ENCODE results near the gene BTG2.
A peak's percentile ranks its signal among the peaks of the same experiment; 100 is the strongest.

BTG2 gene

GRCh38 chr1:203276916-203277545 is 28.3 kb upstream of the BTG2 start:
- DNase-seq (ENCODE audit: low spot score) = peak; percentile 42

DNA sequence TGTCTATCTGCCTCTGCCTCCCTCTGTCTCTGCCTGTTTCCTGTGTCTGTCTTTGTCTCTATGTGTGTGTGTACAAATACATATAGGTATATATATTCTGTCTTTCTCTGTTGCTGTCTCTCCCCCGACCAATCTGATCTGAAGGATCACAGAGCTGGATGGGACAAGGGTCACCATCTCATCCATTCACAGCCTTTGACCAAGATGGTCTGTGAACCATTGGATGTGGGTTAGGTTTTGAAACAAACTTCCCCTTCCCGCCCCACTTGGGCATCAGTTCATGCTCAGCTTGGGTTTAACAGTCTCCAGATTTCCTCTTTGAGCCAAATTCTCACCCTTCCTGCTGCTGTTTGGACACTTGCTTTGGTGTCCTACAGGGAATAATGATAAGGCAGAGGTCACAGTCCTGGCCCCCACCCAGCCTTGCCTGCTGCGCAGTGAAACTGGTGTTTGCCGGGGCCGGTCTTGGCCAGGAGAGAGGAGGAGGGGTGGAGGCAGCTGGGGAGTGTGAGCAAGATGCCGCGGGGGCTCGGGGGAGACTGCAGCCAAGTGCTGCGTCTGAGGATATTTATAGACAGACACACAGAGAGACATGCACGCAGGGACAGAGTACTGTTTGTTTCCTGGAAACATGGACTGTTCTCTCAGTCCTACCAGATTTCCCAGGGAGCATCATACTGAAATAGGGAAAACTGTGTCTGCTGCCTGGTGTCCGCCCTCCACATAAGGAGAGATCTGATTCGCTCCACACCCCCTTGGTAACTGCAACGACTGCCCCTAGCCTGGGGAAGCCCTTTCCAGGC is 27.0 kb upstream of the BTG2 start:
- DNase-seq (ENCODE audit: low spot score) = peak; percentile 58

DNA sequence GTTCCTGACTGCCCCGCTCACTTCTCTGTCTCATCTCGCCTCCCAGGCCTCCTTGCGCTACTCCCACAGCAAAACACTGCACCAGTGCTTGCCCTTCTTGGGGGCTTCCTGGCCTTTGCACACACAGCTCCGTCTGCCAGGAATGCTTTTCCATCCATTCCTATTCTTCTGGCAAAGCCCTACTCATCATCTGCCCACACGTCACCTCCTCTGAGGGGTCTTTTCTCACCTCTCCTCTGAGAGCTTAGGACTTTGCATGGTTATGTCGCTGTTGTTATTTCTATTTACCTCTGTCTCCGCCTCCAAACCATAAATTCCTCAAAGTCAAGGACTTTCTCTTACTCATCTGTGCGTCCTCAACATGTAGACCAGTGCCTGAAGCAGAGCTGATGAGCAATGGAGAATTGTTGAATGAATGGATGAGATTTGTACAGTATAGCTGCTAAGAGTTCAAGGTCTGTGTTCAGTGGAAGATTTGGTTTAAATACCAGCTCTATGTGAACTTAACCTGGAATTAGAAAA is 26.4 kb upstream of the BTG2 start:
- no peak for DNase-seq (ENCODE audit: low spot score)

DNA sequence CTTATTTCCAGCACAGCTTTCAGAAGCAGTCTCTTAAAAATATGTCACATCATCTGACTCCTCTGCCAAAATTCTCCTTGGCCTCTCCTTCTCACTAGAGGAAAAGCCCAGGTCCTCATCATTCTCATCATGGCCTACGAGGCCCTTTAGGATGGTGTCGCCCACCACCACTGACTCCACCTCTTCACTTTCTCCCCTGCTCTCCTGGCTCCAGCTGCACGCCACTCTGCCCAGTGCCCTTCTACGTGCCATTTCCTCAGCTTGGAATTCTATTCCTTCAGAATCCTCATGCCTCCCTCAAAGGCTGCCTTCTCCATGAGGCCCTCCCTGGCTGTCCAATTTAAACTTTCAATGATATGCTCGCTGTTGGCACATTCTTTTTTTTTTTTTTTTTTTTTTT is 25.3 kb upstream of the BTG2 start:
- DNase-seq (ENCODE audit: low spot score) = no peak

DNA sequence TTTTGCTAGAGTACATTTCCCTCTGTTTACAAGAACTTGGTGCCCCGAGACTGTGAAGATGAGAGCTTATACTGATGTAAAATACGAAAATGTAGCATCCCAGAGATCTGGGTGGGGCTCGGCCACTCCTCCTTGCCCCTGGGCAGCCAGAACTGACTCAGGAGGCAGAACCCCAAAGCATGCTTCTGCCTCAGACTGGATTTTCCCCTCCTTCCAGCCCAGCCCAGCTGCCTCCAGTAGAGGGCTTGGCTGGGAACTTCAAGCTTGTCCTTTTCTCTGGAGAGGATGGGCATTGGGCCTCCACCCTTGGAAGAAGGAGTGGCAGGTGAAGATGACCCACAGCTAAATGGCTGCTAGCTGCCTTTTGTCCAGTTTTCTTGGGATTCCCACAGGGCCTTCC is 24.3 kb upstream of the BTG2 start:
- DNase-seq (ENCODE audit: low spot score) = no peak

GRCh38 chr1:203281851-203282661 is 23.3 kb upstream of the BTG2 start:
- DNase-seq (ENCODE audit: low spot score) = no peak

- no peak for DNase-seq (ENCODE audit: low spot score)
These were observed 22.4 kb upstream of the BTG2 start for GRCh38 chr1:203282720-203283542.

- DNase-seq (ENCODE audit: low spot score) = no peak
These were observed 21.7 kb upstream of the BTG2 start for GRCh38 chr1:203283597-203283996.

DNA sequence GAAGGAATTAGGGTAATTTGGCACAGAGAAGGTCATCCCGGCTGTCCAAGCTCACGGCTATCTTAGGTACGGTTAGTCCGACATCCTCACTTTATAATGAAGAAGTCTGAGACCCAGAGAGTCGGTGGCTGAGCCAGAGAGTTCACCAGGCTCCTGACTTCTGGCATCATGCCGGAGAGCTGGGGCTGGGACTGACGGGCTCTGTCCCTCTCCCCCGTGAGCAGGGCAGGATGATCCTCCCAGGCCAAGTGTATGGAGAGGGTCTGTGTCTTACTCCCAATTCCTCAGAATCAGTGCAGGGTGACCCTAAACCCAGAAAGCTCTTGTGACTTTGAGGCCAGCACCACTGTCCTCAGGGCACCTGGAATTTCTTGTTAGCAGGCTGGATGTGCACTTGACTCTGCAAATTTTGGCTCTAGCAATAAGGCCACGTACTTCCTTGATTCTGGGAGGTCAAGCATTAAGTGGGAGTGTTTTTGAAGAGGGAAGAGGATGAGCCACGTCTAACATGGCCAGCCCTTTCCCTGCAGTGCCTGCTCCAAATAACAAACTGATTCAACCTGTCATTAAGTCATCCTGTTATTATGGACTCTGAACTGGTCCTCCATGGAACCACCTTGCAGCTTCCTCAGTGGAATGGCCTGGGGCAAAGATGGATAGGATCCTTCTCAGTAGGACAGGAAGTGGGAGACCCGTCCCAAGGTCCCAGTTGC is 20.8 kb upstream of the BTG2 start:
- no peak for DNase-seq (ENCODE audit: low spot score)

DNA sequence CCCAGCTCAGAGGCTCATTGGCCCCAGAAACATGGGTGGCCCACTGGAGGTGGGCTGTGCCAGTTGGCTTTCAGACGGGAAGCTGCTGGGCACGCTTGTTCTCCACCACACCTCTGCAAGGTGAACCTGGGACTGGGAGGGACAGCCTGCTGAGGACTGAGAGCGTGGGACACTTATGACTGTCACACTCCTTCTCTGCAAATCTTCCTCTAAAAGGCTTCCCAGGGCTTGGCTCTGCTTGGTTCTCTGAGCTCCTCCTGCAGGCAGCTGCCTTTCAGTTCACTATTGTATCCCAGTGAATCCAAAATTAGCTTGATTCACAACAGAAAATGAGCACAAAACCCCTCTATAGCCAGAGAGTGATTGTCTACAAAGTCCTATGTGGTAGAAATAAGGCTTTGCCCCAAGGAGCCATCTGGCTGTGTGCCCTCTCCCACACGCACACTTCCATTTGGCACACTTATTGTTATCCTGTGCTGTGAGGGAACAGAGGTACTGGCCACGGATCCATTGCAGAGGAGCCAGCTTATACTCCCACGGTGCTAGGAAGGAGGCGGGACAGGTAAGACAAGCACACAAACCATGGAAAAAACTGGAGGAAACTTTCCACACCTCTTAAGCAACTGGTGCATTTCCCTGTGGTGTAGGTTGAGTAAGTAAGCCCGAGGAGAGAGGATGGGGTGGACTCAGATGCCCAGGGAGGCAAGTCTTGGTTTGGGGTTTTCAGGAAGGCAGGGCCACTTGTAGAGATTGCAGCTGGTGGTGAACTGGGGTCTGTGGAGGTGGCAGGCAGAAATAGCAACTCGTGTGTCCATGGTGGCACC is 18.9 kb upstream of the BTG2 start:
- DNase-seq (ENCODE audit: low spot score) = no peak

DNA sequence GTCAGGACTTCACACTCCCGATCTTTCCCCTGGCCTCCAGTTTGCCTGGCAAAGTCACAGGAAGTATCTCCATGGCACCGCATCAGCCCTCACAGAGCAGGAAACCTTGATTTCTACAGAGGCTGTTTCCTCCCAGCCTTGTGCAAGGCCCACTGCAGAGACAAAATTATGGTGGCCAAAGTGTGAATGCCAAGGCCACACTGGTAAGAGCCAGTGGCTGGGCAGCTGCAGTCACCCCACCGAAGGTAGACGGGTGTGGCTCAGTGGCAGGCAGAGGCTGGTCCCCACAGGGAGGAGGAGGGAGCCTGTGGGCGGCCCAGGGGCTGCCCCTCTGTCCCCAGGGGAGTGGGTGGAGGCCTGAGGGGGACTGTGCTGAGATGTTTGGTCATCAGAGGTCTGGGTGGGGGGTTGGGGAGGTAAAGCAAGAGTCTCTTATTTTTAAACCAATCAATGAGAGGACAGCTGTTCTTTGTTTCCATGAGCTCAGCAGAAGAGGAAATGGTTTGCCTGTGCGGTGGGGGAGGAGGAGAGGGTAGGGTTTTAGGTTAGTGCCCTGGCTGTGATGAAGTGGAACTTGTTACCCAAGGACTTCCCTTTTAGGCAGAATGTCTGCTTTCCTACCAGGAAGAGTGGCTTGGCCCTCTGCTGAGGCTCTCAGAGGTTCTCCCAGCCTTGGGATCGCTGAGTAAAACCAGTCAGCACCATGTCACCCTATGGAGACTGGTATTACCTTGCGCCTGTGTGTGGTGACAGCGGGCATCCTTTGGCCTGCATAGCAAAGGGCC is 18.0 kb upstream of the BTG2 start:
- no peak for DNase-seq (ENCODE audit: low spot score)

DNA sequence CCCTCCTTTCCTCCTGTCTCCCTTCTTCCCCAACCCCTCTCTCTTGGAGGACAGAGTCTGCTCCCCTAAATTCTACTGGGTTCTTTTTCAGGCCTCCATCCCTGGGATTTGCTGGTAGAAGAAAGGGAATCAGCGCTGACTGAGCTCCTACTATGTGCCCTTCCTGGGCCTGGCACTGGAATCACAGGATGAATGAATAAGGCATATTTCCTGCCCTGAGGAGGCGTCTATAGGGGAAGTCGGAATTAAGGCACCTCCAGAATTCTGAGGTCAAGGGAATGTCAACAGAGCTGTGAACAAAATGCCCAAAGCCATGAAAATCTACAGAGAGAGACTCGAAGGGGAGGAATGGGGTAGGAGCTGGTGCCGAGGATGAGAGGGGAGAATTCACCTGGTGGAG is 17.4 kb upstream of the BTG2 start:
- DNase-seq (ENCODE audit: low spot score) = no peak

GRCh38 chr1:203288400-203288799 is 16.9 kb upstream of the BTG2 start:
- no peak for DNase-seq (ENCODE audit: low spot score)

- no peak for DNase-seq (ENCODE audit: low spot score)
These were observed 15.9 kb upstream of the BTG2 start for GRCh38 chr1:203289281-203289981.

GRCh38 chr1:203289982-203290260 is 15.4 kb upstream of the BTG2 start:
- no peak for DNase-seq (ENCODE audit: low spot score)

DNA sequence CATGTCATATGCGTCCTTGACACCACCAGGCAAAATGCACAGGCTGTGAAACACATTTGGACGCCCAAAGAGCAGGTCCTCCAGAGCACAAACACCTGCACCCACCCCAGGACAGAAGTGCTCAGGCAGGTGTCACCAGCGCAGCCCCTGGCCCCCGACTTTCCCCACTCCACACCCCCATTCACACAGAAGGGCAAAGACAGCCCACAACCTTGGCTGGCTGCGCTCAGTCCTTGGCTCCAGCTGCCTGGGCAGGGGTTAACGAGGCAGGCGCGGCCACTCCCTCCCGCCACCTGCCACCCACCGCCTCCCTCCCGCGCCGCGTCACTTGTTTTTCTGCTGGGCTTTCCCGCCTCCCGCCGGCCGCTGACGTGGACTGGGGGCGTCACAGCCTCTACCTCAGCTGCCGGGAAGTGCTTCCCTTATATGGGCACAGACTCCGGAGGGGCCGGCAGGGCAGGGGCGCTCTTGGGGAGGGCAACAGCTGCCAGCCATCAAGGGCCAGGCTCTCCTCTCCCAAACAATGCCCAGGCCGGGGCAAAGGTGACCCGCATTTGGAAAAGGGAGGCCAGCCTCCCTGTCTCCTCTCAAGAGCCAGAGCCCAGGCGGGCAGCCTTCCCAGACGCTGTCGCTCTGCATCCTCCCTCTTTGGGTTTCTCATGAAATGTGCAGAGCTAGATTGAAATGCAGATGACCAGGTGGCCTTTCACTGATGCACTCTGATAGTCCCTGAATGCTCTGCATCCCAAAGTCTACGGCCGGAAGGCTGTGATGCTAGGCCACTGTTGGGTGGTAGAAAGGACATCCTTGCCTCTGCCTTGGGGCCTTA is 14.8 kb upstream of the BTG2 start:
- peak; percentile 95 for DNase-seq (ENCODE audit: low spot score)

DNA sequence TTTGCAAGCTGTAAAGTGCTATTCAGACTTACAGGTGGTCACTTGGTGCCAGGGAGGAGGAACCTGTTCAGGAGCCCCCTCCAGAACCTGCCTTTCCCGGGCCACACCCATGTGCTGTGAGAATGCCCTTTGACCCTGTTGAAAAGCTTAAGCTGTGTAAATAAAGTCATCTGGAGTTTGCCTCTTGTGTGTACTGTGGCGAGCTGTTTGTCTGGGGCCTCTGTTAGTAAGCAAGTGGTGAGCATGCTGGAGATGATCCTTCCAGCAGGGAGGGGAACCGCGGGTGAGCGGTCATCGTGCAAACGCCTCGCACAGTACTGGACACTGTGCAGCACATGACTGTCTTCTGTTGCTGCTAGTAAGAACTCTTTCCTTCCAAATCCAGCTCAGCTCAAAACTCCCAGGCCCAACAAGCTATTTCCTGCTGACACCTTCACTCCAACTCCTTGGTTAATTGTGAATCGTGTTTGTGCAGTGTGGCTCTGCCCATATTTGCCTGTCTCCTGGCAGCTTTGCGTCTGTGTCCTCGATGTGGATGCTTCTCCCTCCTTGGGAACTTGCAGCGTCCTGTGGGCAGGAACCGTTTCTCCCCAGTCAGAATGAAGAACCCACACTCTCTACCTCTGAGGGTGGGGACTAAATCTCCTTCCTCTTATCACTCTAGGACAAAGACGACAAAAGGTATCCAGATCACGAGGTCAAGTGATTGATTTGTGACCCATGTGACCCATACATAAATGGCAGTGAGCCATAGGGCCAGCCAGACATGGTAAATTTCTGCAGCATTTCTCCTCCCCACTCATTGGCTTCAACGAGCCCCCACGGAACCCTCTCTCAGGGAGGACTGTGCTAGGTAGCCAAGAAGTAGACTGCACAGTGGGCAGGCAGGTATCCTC is 13.9 kb upstream of the BTG2 start:
- DNase-seq (ENCODE audit: low spot score) = no peak
